ENCODE results near the gene LDLRAD2.

LDLRAD2 gene

DNA sequence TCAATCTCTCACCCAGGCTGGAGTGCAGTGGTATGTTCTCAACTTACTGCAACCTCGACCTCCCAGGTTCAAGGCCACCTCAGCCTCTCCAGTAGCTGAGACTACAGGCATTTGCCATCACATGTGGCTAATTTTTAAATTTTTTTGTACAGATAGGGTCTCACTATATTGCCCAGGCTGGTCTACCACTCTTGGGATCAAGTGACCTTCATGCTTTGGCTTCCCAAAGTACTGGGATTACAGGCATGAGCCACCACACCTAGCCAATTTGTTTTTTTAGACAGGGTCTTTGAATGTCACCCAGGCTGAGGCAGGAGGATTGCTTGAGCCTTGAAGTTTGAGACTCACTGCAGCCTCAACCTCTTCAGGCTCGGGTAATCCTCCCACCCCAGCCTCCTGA lies 19.0 kb upstream of the LDLRAD2 start:
- no peak for DNase-seq (ENCODE audit: extremely low spot score)
- ChIA-PET CTCF (no interaction called here), POLR2A (no interaction called here)
- no peak for TF ChIP-seq NFRKB (IDR thresholded peaks at IDR 0.05)
- TF ChIP-seq ARNT (IDR thresholded peaks at IDR 0.05) = no peak
- TF ChIP-seq TARDBP (IDR thresholded peaks at IDR 0.05) = no peak
- TF ChIP-seq, protein P1, sequence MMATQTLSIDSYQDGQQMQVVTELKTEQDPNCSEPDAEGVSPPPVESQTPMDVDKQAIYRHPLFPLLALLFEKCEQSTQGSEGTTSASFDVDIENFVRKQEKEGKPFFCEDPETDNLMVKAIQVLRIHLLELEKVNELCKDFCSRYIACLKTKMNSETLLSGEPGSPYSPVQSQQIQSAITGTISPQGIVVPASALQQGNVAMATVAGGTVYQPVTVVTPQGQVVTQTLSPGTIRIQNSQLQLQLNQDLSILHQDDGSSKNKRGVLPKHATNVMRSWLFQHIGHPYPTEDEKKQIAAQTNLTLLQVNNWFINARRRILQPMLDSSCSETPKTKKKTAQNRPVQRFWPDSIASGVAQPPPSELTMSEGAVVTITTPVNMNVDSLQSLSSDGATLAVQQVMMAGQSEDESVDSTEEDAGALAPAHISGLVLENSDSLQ (IDR thresholded peaks at IDR 0.05) = no peak
- TF ChIP-seq LEF1 (IDR thresholded peaks at IDR 0.05; ENCODE audit: borderline replicate concordance) = no peak
- TF ChIP-seq ZNF384 (IDR thresholded peaks at IDR 0.05) = no peak
- TF ChIP-seq FOXM1 (IDR thresholded peaks at IDR 0.05; ENCODE audit: borderline replicate concordance) = no peak
- TF ChIP-seq ELF4 (IDR thresholded peaks at IDR 0.05) = no peak
- no peak for TF ChIP-seq L3MBTL2 (conservative IDR thresholded peaks at IDR 0.05)
- no peak for TF ChIP-seq FOXK2 (IDR thresholded peaks at IDR 0.05)
- no peak for TF ChIP-seq SUZ12 (IDR thresholded peaks at IDR 0.05)
- no peak for TF ChIP-seq CTBP1 (IDR thresholded peaks at IDR 0.05; ENCODE audit: borderline replicate concordance)
- no peak for TF ChIP-seq BHLHE40 (IDR thresholded peaks at IDR 0.05; ENCODE audit: borderline replicate concordance)
- TF ChIP-seq SP1 (IDR thresholded peaks at IDR 0.05) = no peak
- TF ChIP-seq FOXA1 (IDR thresholded peaks at IDR 0.05) = no peak
- no peak for TF ChIP-seq HDGF (IDR thresholded peaks at IDR 0.05; ENCODE audit: borderline replicate concordance)

GRCh38 chr1:21794656-21795055 lies 17.4 kb upstream of the LDLRAD2 start:
- POLR2A ChIA-PET = interaction anchor here (0.9 kb wide), 1 partner anchor 9 kb away, joined by 3 read pairs; no protein-coding TSS in a partner anchor
- DNase-seq (ENCODE audit: extremely low spot score) = no peak
- CTCF ChIA-PET = no interaction called here
- no peak for TF ChIP-seq SP1 (IDR thresholded peaks at IDR 0.05)
- TF ChIP-seq HDGF (IDR thresholded peaks at IDR 0.05; ENCODE audit: borderline replicate concordance) = no peak
- no peak for TF ChIP-seq BHLHE40 (IDR thresholded peaks at IDR 0.05; ENCODE audit: borderline replicate concordance)
- no peak for TF ChIP-seq FOXA1 (IDR thresholded peaks at IDR 0.05)
- no peak for TF ChIP-seq SUZ12 (IDR thresholded peaks at IDR 0.05)
- no peak for TF ChIP-seq FOXM1 (IDR thresholded peaks at IDR 0.05; ENCODE audit: borderline replicate concordance)
- no peak for TF ChIP-seq CTBP1 (IDR thresholded peaks at IDR 0.05; ENCODE audit: borderline replicate concordance)
- TF ChIP-seq TARDBP (IDR thresholded peaks at IDR 0.05) = no peak
- no peak for TF ChIP-seq FOXK2 (IDR thresholded peaks at IDR 0.05)
- no peak for TF ChIP-seq ZNF384 (IDR thresholded peaks at IDR 0.05)
- TF ChIP-seq L3MBTL2 (conservative IDR thresholded peaks at IDR 0.05) = no peak

DNA sequence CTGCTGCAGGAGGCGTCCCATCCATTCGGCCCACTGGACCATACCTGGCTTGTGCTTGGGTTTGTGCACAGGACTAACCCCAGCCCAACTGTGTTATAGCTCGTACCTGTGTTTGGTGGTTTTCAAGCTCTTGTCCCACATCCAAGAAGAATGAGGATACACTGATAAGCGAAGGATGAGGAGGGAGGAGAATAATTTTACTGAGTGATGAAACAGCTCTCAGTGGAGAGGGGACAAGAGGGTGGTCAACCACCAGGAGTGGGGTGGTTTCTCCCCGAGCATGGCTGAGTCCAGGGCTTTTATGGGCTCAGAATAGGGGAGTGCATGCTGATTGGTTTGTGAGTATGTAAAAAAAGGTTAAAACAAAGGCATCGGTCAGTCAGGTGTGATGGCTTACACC lies 17.0 kb upstream of the LDLRAD2 start:
- POLR2A ChIA-PET = no interaction called here
- CTCF ChIA-PET = no interaction called here
- TF ChIP-seq L3MBTL2 (conservative IDR thresholded peaks at IDR 0.05) (no peak), FOXM1 (IDR thresholded peaks at IDR 0.05; ENCODE audit: borderline replicate concordance) (no peak), ARNT (IDR thresholded peaks at IDR 0.05) (no peak), HDGF (IDR thresholded peaks at IDR 0.05; ENCODE audit: borderline replicate concordance) (no peak), FOXK2 (IDR thresholded peaks at IDR 0.05) (no peak), SUZ12 (IDR thresholded peaks at IDR 0.05) (no peak), ELF4 (IDR thresholded peaks at IDR 0.05) (no peak), CTBP1 (IDR thresholded peaks at IDR 0.05; ENCODE audit: borderline replicate concordance) (no peak), LEF1 (IDR thresholded peaks at IDR 0.05; ENCODE audit: borderline replicate concordance) (no peak), FOXA1 (IDR thresholded peaks at IDR 0.05) (no peak), TARDBP (IDR thresholded peaks at IDR 0.05) (no peak), NFRKB (IDR thresholded peaks at IDR 0.05) (no peak), ZNF384 (IDR thresholded peaks at IDR 0.05) (no peak), BHLHE40 (IDR thresholded peaks at IDR 0.05; ENCODE audit: borderline replicate concordance) (no peak), SP1 (IDR thresholded peaks at IDR 0.05) (no peak)
- TF ChIP-seq, protein P1 (IDR thresholded peaks at IDR 0.05) = no peak
- no peak for DNase-seq (ENCODE audit: extremely low spot score)

DNA sequence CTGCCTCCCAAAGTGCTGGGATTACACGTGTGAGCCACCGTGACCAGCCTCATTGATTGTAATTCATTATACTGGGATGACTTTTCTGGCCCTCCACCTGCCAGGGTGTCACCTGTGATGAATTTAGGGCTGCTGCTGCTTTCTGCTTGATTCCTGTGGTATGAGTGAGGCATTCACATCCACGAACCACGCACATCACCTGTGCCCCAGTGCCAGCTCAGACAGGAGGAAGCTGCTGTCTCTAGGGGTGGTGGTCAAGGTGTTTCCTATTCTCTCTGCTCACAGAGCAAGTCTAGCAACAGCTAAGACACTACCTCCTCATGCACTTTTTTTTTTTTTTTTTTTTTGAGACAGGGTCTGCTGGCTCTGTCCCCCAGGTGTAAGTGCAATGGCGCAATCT lies 12.3 kb upstream of the LDLRAD2 start:
- POLR2A ChIA-PET = interaction anchor here (0.7 kb wide), 1 partner anchor 18 kb away, joined by 3 read pairs; no protein-coding TSS in a partner anchor
- DNase-seq (ENCODE audit: extremely low spot score) = no peak
- CTCF ChIA-PET = no interaction called here
- TF ChIP-seq FOXA1 (IDR thresholded peaks at IDR 0.05) = no peak
- no peak for TF ChIP-seq FOXM1 (IDR thresholded peaks at IDR 0.05; ENCODE audit: borderline replicate concordance)
- TF ChIP-seq BHLHE40 (IDR thresholded peaks at IDR 0.05; ENCODE audit: borderline replicate concordance) = no peak
- TF ChIP-seq TARDBP (IDR thresholded peaks at IDR 0.05) = no peak
- TF ChIP-seq LEF1 (IDR thresholded peaks at IDR 0.05; ENCODE audit: borderline replicate concordance) = no peak
- no peak for TF ChIP-seq HDGF (IDR thresholded peaks at IDR 0.05; ENCODE audit: borderline replicate concordance)
- no peak for TF ChIP-seq CTBP1 (IDR thresholded peaks at IDR 0.05; ENCODE audit: borderline replicate concordance)
- TF ChIP-seq ARNT (IDR thresholded peaks at IDR 0.05) = no peak
- TF ChIP-seq ZNF384 (IDR thresholded peaks at IDR 0.05) = no peak
- TF ChIP-seq, protein P1 (IDR thresholded peaks at IDR 0.05) = no peak
- TF ChIP-seq SP1 (IDR thresholded peaks at IDR 0.05) = no peak

DNA sequence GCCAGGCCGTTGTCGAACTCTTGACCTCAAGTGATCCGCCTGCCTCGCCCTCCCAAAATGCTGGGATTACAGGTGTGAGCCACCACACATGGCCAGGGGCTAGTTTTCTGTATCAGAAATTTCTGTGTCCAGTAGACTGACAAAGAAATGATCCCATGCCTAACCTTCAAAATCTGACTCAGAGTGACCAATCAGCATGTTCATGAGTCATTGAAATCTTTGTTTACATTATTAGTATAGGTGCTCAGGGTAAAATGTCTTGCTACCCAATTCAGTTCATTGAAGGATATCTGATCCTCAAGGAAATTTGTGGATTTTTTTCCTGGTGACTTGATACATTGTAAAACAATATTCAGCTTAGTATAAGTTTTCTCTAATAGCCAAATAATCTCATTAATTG lies 11.0 kb upstream of the LDLRAD2 start:
- POLR2A ChIA-PET = no interaction called here
- CTCF ChIA-PET = no interaction called here
- TF ChIP-seq ZNF384 (IDR thresholded peaks at IDR 0.05) = no peak
- no peak for TF ChIP-seq CTBP1 (IDR thresholded peaks at IDR 0.05; ENCODE audit: borderline replicate concordance)
- TF ChIP-seq FOXK2 (IDR thresholded peaks at IDR 0.05) = no peak
- no peak for TF ChIP-seq ELF4 (IDR thresholded peaks at IDR 0.05)
- no peak for DNase-seq (ENCODE audit: extremely low spot score)

GRCh38 chr1:21804536-21804935 lies 7.5 kb upstream of the LDLRAD2 start:
- ChIA-PET CTCF (no interaction called here), POLR2A (interaction anchor here (1.1 kb wide), 1 partner anchor 21 kb away, joined by 3 read pairs; no protein-coding TSS in a partner anchor)
- TF ChIP-seq BHLHE40 (IDR thresholded peaks at IDR 0.05; ENCODE audit: borderline replicate concordance) (no peak), TARDBP (IDR thresholded peaks at IDR 0.05) (no peak), NFRKB (IDR thresholded peaks at IDR 0.05) (no peak), HDGF (IDR thresholded peaks at IDR 0.05; ENCODE audit: borderline replicate concordance) (no peak), FOXM1 (IDR thresholded peaks at IDR 0.05; ENCODE audit: borderline replicate concordance) (no peak), FOXK2 (IDR thresholded peaks at IDR 0.05) (no peak), ARNT (IDR thresholded peaks at IDR 0.05) (no peak), FOXA1 (IDR thresholded peaks at IDR 0.05) (no peak), LEF1 (IDR thresholded peaks at IDR 0.05; ENCODE audit: borderline replicate concordance) (no peak), CTBP1 (IDR thresholded peaks at IDR 0.05; ENCODE audit: borderline replicate concordance) (no peak), L3MBTL2 (conservative IDR thresholded peaks at IDR 0.05) (no peak), ZNF384 (IDR thresholded peaks at IDR 0.05) (no peak), SUZ12 (IDR thresholded peaks at IDR 0.05) (no peak), ELF4 (IDR thresholded peaks at IDR 0.05) (no peak), SP1 (IDR thresholded peaks at IDR 0.05) (no peak)
- TF ChIP-seq, protein P1 (IDR thresholded peaks at IDR 0.05) = no peak
- no peak for DNase-seq (ENCODE audit: extremely low spot score)
